Measurements from ENCODE around the gene ACOT7. TPM values are rescaled to one million over a fixed set of nuclear protein-coding genes. Genes with fewer than 3 reads are reported as not detected.
A peak's percentile ranks its signal among the peaks of the same experiment; 100 is the strongest.
"Not testable (repeated sequence)": the region's sequence is repeated elsewhere in the genome, so short reads cannot be mapped to it uniquely, and the experiment has no call there.

Gene ACOT7
- total RNA-seq, 2 donors from 2014 or later: 16.9 to 24.9 TPM

- H3K4me1 ChIP-seq (replicated peaks): no peaks in the 10 kb centered on the region
- H3K27me3 ChIP-seq (replicated peaks; ENCODE audit: insufficient read depth): no peaks in the 10 kb centered on the region
- DNase-seq (ENCODE audit: low spot score): no peak
- peaks cover 0 to 16% of the 10 kb centered on the region in 2 donors for H3K36me3 ChIP-seq
- WGBS: 84% methylated on average over 15 of the region's 15 CpGs
- no peak for TF ChIP-seq POLR2A (IDR thresholded peaks at IDR 0.05)
- no peak overlapping the region for H3K4me3 ChIP-seq
- H3K9me3 ChIP-seq: no peaks in the 10 kb centered on the region
- no peak overlapping the region for H3K27ac ChIP-seq
- intact Hi-C loops (cut with DNase I): no loop called here
These were observed 168.8 kb downstream of the ACOT7 start for GRCh38 chr1:6224718-6225117.

DNA sequence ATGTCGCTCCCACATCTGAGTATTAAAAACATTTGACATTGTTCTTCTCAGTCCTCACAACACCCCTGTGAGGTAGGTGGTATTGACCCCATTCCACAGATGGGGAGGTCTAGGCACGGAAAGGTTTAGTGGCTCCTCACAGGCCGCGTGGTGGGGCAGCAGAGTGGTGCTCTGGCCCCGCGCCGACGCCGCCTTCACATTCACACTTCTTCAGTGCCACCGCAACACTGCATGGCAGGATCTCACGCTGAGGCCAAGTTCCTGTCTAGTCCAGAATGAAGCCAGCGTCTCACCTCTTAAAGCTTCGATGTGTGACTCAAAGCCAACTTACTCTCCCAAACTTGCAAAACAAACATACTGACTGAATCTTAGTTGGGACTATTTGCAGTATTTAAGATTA is 169.9 kb downstream of the ACOT7 start:
- Histone ChIP-seq H3K4me3 (no peak overlapping the region), H3K36me3 (peaks cover 0 to 16% of the 10 kb centered on the region in 2 donors), H3K9me3 (no peaks in the 10 kb centered on the region), H3K27me3 (replicated peaks; ENCODE audit: insufficient read depth) (no peaks in the 10 kb centered on the region), H3K27ac (no peak overlapping the region), H3K4me1 (replicated peaks) (no peaks in the 10 kb centered on the region)
- DNase-seq (ENCODE audit: low spot score): no peak
- WGBS: 93% methylated on average over 13 of the region's 13 CpGs
- TF ChIP-seq, protein P1, sequence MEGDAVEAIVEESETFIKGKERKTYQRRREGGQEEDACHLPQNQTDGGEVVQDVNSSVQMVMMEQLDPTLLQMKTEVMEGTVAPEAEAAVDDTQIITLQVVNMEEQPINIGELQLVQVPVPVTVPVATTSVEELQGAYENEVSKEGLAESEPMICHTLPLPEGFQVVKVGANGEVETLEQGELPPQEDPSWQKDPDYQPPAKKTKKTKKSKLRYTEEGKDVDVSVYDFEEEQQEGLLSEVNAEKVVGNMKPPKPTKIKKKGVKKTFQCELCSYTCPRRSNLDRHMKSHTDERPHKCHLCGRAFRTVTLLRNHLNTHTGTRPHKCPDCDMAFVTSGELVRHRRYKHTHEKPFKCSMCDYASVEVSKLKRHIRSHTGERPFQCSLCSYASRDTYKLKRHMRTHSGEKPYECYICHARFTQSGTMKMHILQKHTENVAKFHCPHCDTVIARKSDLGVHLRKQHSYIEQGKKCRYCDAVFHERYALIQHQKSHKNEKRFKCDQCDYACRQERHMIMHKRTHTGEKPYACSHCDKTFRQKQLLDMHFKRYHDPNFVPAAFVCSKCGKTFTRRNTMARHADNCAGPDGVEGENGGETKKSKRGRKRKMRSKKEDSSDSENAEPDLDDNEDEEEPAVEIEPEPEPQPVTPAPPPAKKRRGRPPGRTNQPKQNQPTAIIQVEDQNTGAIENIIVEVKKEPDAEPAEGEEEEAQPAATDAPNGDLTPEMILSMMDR (IDR thresholded peaks at IDR 0.05): no peak
- TF ChIP-seq POLR2A (IDR thresholded peaks at IDR 0.05) (no peak), POLR2AphosphoS5 (IDR thresholded peaks at IDR 0.05) (no peak)
- intact Hi-C loops (cut with DNase I): no loop called here

DNA sequence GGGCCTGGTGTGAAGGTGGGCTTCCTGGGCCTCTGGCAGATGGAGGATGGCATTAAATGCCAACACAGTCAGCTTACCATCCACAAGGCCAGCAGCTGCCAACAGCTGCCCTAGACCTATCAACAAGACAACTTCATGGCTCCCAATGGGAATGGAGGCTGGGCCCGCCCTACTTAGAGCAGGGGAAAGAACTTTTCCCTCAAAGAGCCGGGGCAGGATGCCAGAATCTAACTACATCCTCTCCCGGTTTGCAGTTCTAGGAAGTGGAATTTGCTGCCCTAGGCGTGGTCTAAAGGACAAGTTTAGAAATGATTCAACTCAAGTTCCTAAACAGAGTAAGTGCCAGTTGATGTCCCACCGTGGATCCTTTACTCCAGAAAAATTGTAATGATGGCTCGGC is 170.9 kb downstream of the ACOT7 start:
- no peak for TF ChIP-seq POLR2AphosphoS5 (IDR thresholded peaks at IDR 0.05)
- TF ChIP-seq POLR2A (IDR thresholded peaks at IDR 0.05): no peak
- TF ChIP-seq, protein P1 (IDR thresholded peaks at IDR 0.05): no peak
- no peak overlapping the region for H3K4me3 ChIP-seq

DNA sequence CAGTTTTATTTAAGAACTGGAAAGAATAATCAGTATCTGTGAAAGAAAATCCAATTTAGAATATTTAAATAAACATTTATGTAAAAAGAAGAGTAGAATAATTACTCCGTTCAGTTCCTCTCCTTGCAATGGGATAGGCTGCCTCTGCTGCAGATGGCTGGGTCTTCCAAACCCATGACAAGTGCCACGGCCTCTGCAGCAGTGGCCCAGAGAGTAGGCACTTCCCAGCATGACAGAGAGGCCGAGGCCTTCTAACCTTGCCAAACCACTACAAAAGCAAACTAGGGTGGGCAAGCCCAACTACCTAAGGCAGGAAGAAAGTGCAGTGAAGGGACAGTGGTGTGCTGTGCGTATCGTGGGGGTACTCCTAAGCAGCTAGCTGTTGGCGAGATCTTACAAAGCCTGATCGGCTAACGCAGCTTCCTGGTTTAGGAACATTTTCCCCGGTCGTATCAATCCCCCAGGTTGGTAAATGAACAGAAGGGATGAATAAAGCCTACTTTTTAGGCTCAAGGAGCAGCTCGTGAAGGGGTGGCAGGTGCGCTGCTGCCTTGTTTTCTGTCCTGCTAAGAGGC is 172.3 kb downstream of the ACOT7 start:
- intact Hi-C loops (cut with DNase I): no loop called here
- Histone ChIP-seq H3K4me1 (replicated peaks) (no peaks in the 10 kb centered on the region), H3K9me3 (no peaks in the 10 kb centered on the region), H3K27me3 (replicated peaks; ENCODE audit: insufficient read depth) (no peaks in the 10 kb centered on the region), H3K27ac (no peak overlapping the region), H3K4me3 (no peak overlapping the region), H3K36me3 (peaks cover 0 to 16% of the 10 kb centered on the region in 2 donors)
- TF ChIP-seq POLR2A (IDR thresholded peaks at IDR 0.05): no peak
- TF ChIP-seq POLR2AphosphoS5 (IDR thresholded peaks at IDR 0.05): no peak
- TF ChIP-seq, protein P1 (IDR thresholded peaks at IDR 0.05): no peak
- no peak for DNase-seq (ENCODE audit: low spot score)
- WGBS: 92% methylated on average over 12 of the region's 12 CpGs

More for the DNA sequence above, 170.9 kb downstream of the ACOT7 start:
- 66% methylated on average over 6 of the region's 6 CpGs for WGBS
- H3K36me3 ChIP-seq: peaks cover 0 to 16% of the 10 kb centered on the region in 2 donors
- no peaks in the 10 kb centered on the region for H3K9me3 ChIP-seq
- no peaks in the 10 kb centered on the region for H3K4me1 ChIP-seq (replicated peaks)
- intact Hi-C loops (cut with DNase I): no loop called here
- no peaks in the 10 kb centered on the region for H3K27me3 ChIP-seq (replicated peaks; ENCODE audit: insufficient read depth)
- no peak for DNase-seq (ENCODE audit: low spot score)
- no peak overlapping the region for H3K27ac ChIP-seq

GRCh38 chr1:6220236-6220635 is 173.3 kb downstream of the ACOT7 start:
- Histone ChIP-seq H3K9me3 (no peaks in the 10 kb centered on the region), H3K4me3 (no peak overlapping the region), H3K27ac (no peak overlapping the region), H3K4me1 (replicated peaks) (no peaks in the 10 kb centered on the region), H3K36me3 (peaks cover 0 to 10% of the 10 kb centered on the region in 2 donors), H3K27me3 (replicated peaks; ENCODE audit: insufficient read depth) (no peaks in the 10 kb centered on the region)
- intact Hi-C loops (cut with DNase I): no loop called here
- WGBS: 74% methylated on average over 8 of the region's 8 CpGs
- no peak for DNase-seq (ENCODE audit: low spot score)
- TF ChIP-seq, protein P1 (IDR thresholded peaks at IDR 0.05): no peak
- TF ChIP-seq POLR2A (IDR thresholded peaks at IDR 0.05): peak; percentile 10
- peak; percentile 31 for TF ChIP-seq POLR2AphosphoS5 (IDR thresholded peaks at IDR 0.05)

GRCh38 chr1:6219641-6220040 is 173.9 kb downstream of the ACOT7 start:
- intact Hi-C loops (cut with DNase I); H3K27me3 ChIP-seq (replicated peaks; ENCODE audit: insufficient read depth); H3K4me1 ChIP-seq (replicated peaks); H3K9me3 ChIP-seq; DNase-seq (ENCODE audit: low spot score); H3K4me3 ChIP-seq; H3K36me3 ChIP-seq; H3K27ac ChIP-seq: not testable (repeated sequence)
- 86% methylated on average over 11 of the region's 11 CpGs for WGBS

Measured in prostate gland (tissue), 2 donors.